LNCAP (cell line): Measurements from ENCODE around the gene HTRA2.

Source experiments
- TF ChIP-seq, protein P1 (sequence below): fragments of 450-650 bp; IDR thresholded peaks from 2 replicates; pipeline ENCODE4 v1.5.1; 2017; ENCODE audit warnings: mild to moderate bottlenecking

The HTRA2 gene

DNA sequence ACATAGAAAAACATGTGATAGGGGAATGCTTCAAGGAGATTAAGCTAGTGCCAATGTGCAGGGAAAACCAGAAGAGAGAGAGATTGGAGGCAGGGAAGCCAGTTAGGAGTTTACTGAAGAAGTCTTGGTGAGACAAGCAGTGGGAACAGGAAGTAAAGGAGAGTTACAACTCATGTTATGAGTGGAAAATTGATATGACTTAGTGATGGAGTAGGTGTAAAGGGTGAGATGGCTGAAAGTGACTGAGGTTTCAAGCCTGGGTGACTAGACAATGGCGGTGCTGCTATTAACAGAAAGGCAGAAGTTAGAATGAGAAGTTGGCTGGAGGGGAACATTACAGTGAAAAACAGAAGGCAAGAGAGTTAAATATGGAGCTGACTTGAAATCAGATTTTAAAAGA lies 41.3 kb downstream of the HTRA2 start:
- TF ChIP-seq, protein P1, sequence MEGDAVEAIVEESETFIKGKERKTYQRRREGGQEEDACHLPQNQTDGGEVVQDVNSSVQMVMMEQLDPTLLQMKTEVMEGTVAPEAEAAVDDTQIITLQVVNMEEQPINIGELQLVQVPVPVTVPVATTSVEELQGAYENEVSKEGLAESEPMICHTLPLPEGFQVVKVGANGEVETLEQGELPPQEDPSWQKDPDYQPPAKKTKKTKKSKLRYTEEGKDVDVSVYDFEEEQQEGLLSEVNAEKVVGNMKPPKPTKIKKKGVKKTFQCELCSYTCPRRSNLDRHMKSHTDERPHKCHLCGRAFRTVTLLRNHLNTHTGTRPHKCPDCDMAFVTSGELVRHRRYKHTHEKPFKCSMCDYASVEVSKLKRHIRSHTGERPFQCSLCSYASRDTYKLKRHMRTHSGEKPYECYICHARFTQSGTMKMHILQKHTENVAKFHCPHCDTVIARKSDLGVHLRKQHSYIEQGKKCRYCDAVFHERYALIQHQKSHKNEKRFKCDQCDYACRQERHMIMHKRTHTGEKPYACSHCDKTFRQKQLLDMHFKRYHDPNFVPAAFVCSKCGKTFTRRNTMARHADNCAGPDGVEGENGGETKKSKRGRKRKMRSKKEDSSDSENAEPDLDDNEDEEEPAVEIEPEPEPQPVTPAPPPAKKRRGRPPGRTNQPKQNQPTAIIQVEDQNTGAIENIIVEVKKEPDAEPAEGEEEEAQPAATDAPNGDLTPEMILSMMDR: no peak

DNA sequence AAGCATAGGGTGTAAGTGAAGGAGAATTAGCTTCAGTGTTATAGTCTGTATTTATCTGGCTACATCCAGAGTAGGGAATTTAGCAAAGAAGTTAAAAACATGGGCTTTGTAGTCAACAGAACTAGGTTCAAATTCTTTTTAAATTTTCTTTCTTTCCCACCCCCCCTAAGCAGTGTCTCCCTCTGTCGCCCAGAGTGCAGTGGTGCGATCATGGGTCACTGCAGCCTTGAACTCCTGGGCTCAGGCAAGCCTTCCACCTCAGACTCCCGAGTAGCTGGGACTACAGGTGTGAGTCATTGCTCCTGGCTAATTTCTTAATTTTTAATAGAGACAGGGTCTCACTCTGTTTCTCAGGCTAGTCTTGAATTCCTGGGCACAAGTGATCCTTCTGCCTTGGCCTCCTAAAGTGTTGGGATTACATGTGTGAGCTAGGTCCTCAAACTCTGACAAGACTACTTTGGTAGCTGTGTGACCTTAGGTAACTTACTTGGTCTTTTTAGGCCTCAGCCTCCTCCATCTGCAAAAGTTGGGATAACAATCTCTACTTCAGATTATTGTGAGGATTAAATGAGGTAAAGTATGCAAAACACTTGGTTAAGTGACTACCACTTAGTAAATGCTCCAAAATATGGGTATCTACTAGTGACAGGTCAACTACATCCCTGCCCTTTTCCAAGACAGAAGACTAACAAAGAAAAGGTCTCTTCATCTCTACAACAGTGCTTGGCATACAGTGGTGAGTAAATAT lies 42.6 kb downstream of the HTRA2 start:
- TF ChIP-seq, protein P1: no peak

DNA sequence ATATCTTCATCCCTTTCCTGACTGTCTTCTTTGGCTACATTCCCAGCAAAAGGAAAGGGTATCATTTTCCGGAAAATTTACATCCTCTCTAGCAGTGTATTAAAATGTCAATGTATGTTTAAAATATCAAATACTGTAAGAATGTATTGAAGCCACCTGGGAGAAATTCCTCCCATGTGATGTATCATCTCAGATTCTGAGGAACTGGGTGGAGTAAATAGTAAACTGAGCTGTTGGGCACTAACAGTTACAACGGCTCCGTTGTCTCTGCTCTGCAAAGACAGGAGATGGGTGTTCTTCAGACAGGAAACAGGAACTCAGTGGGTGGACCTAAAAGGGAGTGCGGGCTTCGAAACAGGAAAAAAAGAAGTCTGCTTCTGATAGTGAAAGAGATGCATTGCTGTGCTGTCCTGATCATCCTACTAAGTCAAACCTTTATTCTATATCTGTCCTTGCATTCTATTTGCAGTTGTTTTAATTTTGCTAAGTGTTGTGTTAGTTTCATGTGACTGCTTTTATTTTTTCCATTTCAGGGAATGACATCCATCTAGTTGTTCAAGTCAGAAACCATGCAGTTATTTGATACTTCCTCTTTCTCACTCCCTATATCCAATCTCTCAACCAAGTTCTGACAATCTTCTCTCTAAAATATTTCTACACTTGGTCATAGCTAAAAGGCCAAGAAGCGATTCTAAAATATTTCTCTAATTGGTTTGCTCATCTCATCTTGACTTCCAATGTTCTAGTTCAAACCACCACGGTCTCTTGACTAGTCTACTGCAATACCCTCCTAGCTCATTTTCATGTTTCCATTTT lies 44.2 kb downstream of the HTRA2 start:
- TF ChIP-seq, protein P1: no peak

- TF ChIP-seq, protein P1: no peak
Measured at GRCh38 chr2:74575320-74575719, 45.6 kb downstream of the HTRA2 start.

- TF ChIP-seq, protein P1: no peak
Measured at GRCh38 chr2:74576211-74576862, 46.6 kb downstream of the HTRA2 start.

GRCh38 chr2:74576863-74577229 lies 47.1 kb downstream of the HTRA2 start:
- TF ChIP-seq, protein P1: no peak

GRCh38 chr2:74577448-74577847 lies 47.7 kb downstream of the HTRA2 start:
- TF ChIP-seq, protein P1: no peak
